GM23248 (cell line): ENCODE data around the gene FAM193A. TPM values are rescaled to one million over a fixed set of nuclear protein-coding genes. Genes with fewer than 3 reads are reported as not detected.

Experiments used
- DNase-seq: peaks from one replicate; pipeline ENCODE4 v3.0.0-alpha.2; 2015
- H2AFZ ChIP-seq: fragments of 200-600 bp; sonication (generic); 2 replicates; pipeline ENCODE4 v1.6.1; 2016; ENCODE audit warnings: antibody characterized with exemption
- H3F3A ChIP-seq: fragments of 200-600 bp; sonication (generic); 2 replicates; pipeline ENCODE4 v1.6.1; 2016; ENCODE audit warnings: mild to moderate bottlenecking, antibody characterized with exemption, mixed run types; ENCODE audit not compliant: insufficient read depth
- H3K27ac ChIP-seq: fragments of 200-600 bp; sonication (generic); 2 replicates; pipeline ENCODE4 v1.5.1; 2016; ENCODE audit warnings: mild to moderate bottlenecking
- H3K27me3 ChIP-seq: fragments of 200-600 bp; sonication (generic); replicated peaks from 2 replicates; pipeline ENCODE4 v1.6.1; 2016; ENCODE audit warnings: mild to moderate bottlenecking; ENCODE audit not compliant: insufficient read depth
- H3K36me3 ChIP-seq: fragments of 200-600 bp; sonication (generic); 2 replicates; pipeline ENCODE4 v1.6.1; 2016; ENCODE audit warnings: low read depth, mild to moderate bottlenecking
- H3K4me1 ChIP-seq: fragments of 200-600 bp; sonication (generic); 2 replicates; pipeline ENCODE4 v1.6.1; 2016; ENCODE audit warnings: mild to moderate bottlenecking; ENCODE audit not compliant: insufficient read depth
- H3K4me2 ChIP-seq: fragments of 200-600 bp; sonication (generic); one replicate; pipeline ENCODE4 v1.6.1; 2016; ENCODE audit warnings: mild to moderate bottlenecking; ENCODE audit not compliant: unreplicated experiment
- H3K4me3 ChIP-seq: fragments of 200-600 bp; sonication (generic); 2 replicates; pipeline ENCODE4 v1.5.1; 2016; ENCODE audit warnings: mild to moderate bottlenecking
- H3K79me2 ChIP-seq: fragments of 200-600 bp; sonication (generic); 2 replicates; pipeline ENCODE4 v1.6.1; 2016; ENCODE audit warnings: mild to moderate bottlenecking; ENCODE audit not compliant: insufficient read depth
- H3K9ac ChIP-seq: fragments of 200-600 bp; sonication (generic); 2 replicates; pipeline ENCODE4 v1.6.1; 2016; ENCODE audit warnings: mild to moderate bottlenecking
- H3K9me2 ChIP-seq: fragments of 200-600 bp; sonication (generic); 2 replicates; pipeline ENCODE4 v1.6.1; 2016; ENCODE audit warnings: mixed run types, mild to moderate bottlenecking, moderate library complexity; ENCODE audit not compliant: insufficient read depth
- H3K9me3 ChIP-seq: fragments of 200-600 bp; sonication (generic); one replicate; pipeline ENCODE4 v1.6.1; 2017; ENCODE audit warnings: low read depth
- H4K20me1 ChIP-seq: fragments of 200-600 bp; sonication (generic); 2 replicates; pipeline ENCODE4 v1.6.0; 2016; ENCODE audit not compliant: insufficient read depth
- EZH2 ChIP-seq: fragments of 200-600 bp; sonication (generic); IDR thresholded peaks from 2 replicates; pipeline ENCODE4 v1.6.1; 2018; ENCODE audit warnings: antibody characterized with exemption, mild to moderate bottlenecking; ENCODE audit not compliant: insufficient read depth, poor library complexity, severe bottlenecking
- EZH2phosphoT487 ChIP-seq: fragments of 200-600 bp; sonication (generic); IDR thresholded peaks from 2 replicates; pipeline ENCODE4 v1.6.1; 2018; ENCODE audit warnings: antibody characterized with exemption, moderate library complexity, mild to moderate bottlenecking, low read depth; ENCODE audit not compliant: insufficient read depth
- WGBS, 2 experiments: methylation state at CpG; one replicate each; pipeline ENCODE4 v1.1.6; 2015 to 2017; ENCODE audit warnings: low lambda C conversion rate in 2 of 2, low coverage in 1 of 2; ENCODE audit errors: missing lambda C conversion rate in 2 of 2; 5-methylcytosine and 5-hydroxymethylcytosine counted together
- in situ Hi-C: fragments of 300-500 bp; cut with MboI; formaldehyde crosslinking; loops from 2 replicates; pipeline ENCODE4 v1.15.0; 2020
- polyA plus RNA-seq: library from polyadenylated mRNA; unstranded; fragments of >200 nt; fragmentation: Nextera tagmentation; extraction: Ambion mirVana; gene quantifications from 2 replicates; pipeline ENCODE4 v1.2.1, GENCODE V29; 2016
- total RNA-seq: library from RNA; depleted of rRNA; stranded (reverse); fragments of >200 nt; shearing (Covaris generic); gene quantifications from 2 replicates; pipeline ENCODE4 v1.2.3, GENCODE V29; 2014

The FAM193A gene
- total and polyA plus RNA-seq, 2 experiments from 2014 or later, result 5.0 to 19.0 TPM

DNA sequence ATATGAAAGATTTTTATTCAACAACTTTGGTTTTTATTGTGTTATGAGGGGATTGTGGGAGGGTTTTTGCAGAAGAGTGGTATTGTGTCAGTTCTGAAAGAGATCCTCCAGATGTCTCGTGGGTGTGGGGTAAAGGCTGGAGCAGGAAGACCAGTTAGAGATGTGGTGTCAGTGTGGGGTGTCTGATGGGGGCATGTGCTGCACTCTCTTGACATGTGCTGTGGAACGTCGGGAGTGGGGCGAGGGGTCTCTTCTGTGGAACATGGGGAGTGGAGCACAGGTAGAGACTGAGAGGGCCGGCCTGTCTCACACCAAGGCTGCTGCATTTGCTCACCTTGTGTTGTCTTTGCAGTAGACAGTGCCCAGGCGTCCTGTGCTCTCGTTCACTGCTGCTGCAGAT is 37.6 kb downstream of the FAM193A start:
- Histone ChIP-seq H3K9me2 (no peaks in the 10 kb centered on the region), H3K9ac (no peak overlapping the region), H3K4me1 (no peaks in the 10 kb centered on the region), H3K36me3 (no peaks in the 10 kb centered on the region), H3K79me2 (peaks cover 100% of the 10 kb centered on the region), H3K27me3 (no peaks in the 10 kb centered on the region), H3K4me3 (no peak overlapping the region), H3K4me2 (no peak overlapping the region), H3F3A (no peaks in the 10 kb centered on the region), H3K9me3 (no peaks in the 10 kb centered on the region), H4K20me1 (peaks cover 7% of the 10 kb centered on the region; the same call in 1 of the 2 replicates), H3K27ac (no peak overlapping the region), H2AFZ (no peak overlapping the region)
- no peak for TF ChIP-seq EZH2phosphoT487
- no peak for TF ChIP-seq EZH2
- no peak for DNase-seq
- in situ Hi-C loops, result no loop called here
- WGBS, 2 experiments, result 94 to 95% methylated on average over 7 of the region's 7 CpGs

DNA sequence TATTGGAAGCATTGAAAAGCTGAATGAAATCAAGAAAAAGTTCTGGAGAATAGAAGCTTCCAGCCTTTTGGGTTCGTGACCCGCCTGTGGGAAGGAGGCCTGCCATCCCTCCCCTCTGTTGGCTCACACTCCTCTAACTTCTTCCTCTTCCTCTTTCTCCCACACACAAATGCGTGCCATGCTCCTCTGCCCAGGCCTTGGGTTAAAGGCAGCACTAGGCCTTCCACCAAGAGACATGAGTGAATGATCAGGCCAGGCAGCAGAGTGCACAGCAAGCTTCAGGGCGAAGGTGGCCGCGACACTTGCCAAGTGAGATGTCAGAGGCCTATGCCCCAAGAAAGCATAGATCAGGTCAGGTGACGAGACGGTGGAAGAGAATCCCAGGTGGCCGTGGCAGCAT is 38.4 kb downstream of the FAM193A start:
- no peaks in the 10 kb centered on the region for H3K9me3 ChIP-seq
- no peak for DNase-seq
- no peaks in the 10 kb centered on the region for H3K27me3 ChIP-seq
- H3K79me2 ChIP-seq, result peaks cover 100% of the 10 kb centered on the region
- no peaks in the 10 kb centered on the region for H3F3A ChIP-seq
- 74 to 78% methylated on average over 9 of the region's 9 CpGs for WGBS, 2 experiments
- in situ Hi-C loops, result no loop called here
- TF ChIP-seq EZH2phosphoT487, result no peak
- no peak overlapping the region for H2AFZ ChIP-seq
- no peaks in the 10 kb centered on the region for H3K4me1 ChIP-seq
- H3K36me3 ChIP-seq, result no peaks in the 10 kb centered on the region
- no peak overlapping the region for H3K27ac ChIP-seq
- no peaks in the 10 kb centered on the region for H3K9me2 ChIP-seq
- H3K9ac ChIP-seq, result no peak overlapping the region
- no peak overlapping the region for H3K4me2 ChIP-seq
- H3K4me3 ChIP-seq, result no peak overlapping the region
- peaks cover 5% of the 10 kb centered on the region; the same call in 1 of the 2 replicates for H4K20me1 ChIP-seq

DNA sequence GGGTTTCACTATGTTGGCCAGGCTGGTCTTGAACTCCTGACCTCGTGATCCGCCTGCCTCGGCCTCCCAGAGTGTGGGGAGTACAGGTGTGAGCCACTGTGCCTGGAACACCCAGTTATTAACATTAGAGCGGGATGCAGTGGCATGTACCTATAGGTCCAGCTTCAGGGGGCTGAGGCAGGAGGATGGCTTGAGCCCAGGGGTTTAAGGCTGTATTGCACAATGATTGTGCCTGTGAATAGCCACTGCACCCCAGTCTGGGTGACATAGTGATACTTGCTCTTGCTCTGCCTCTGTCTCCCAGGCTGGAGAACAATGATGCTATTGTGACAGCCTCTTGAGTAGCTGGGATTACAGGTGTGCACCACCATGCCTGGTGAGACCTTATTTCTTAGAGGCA is 39.8 kb downstream of the FAM193A start:
- peaks cover 11% of the 10 kb centered on the region; the same call in 1 of the 2 replicates for H4K20me1 ChIP-seq
- H3K4me3 ChIP-seq, result no peak overlapping the region
- H3K9me3 ChIP-seq, result no peaks in the 10 kb centered on the region
- DNase-seq, result no peak
- H3K79me2 ChIP-seq, result peaks cover 100% of the 10 kb centered on the region
- TF ChIP-seq EZH2 (no peak), EZH2phosphoT487 (no peak)
- H3F3A ChIP-seq, result no peaks in the 10 kb centered on the region
- no peak overlapping the region for H3K9ac ChIP-seq
- H3K27ac ChIP-seq, result no peak overlapping the region
- in situ Hi-C loops, result no loop called here
- WGBS, 2 experiments, result 97 to 100% methylated on average over 4 of the region's 4 CpGs
- H3K4me1 ChIP-seq, result no peaks in the 10 kb centered on the region
- no peaks in the 10 kb centered on the region for H3K27me3 ChIP-seq
- H3K36me3 ChIP-seq, result no peaks in the 10 kb centered on the region
- H3K4me2 ChIP-seq, result no peak overlapping the region
- no peak overlapping the region for H2AFZ ChIP-seq
- no peaks in the 10 kb centered on the region for H3K9me2 ChIP-seq

DNA sequence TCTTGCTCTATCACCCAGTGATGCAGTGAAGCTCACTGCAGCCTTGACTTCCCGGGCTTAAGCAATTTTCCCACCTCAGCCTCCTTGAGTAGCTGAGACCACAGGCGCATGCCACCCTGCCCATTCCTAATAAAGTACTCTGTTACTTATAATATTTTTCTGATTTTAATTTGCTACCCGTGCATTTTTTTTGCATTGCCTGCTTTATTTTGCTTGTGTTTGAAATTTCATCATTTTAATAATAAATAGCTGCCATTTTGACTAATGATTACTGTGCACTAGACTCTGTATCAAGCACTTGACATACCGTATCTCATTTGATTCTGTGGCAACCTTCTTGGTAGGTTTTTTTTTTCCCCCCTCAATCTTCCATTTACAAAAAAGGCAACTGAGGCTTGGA is 41.7 kb downstream of the FAM193A start:
- H4K20me1 ChIP-seq, result peaks cover 22% of the 10 kb centered on the region; the same call in 1 of the 2 replicates

DNA sequence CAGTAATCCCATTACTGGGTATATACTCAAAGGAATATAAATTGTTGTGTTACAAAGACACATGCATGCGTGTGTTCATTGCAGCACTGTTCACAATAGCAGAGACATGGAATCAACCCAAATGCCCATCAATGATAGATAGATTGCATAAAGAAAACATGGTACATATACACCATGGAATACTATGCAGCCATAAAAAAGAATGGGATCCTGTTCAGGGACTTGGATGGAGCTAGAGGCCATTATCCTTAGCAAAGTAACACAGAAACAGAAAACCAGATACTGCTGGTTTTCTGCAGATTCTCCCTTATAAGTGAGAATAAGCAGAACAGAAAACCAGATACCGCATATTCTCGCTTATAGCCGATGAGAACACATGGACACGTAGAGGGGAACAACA is 43.5 kb downstream of the FAM193A start:
- 89 to 93% methylated on average over 5 of the region's 5 CpGs for WGBS, 2 experiments
- Histone ChIP-seq H3K9ac (no peak overlapping the region), H3K9me3 (no peaks in the 10 kb centered on the region)

More for the DNA sequence above, 41.7 kb downstream of the FAM193A start:
- no peaks in the 10 kb centered on the region for H3K9me2 ChIP-seq
- peaks cover 4% of the 10 kb centered on the region for H3K4me1 ChIP-seq
- H3K4me3 ChIP-seq, result no peak overlapping the region
- no peaks in the 10 kb centered on the region for H3K9me3 ChIP-seq
- in situ Hi-C loops, result no loop called here
- WGBS, 2 experiments, result 67 to 70% methylated on average over 4 of the region's 4 CpGs
- no peak for DNase-seq
- H3K79me2 ChIP-seq, result peaks cover 100% of the 10 kb centered on the region
- no peak overlapping the region for H3K27ac ChIP-seq
- H3K36me3 ChIP-seq, result no peaks in the 10 kb centered on the region
- peaks cover 13% of the 10 kb centered on the region; the same call in 1 of the 2 replicates for H3F3A ChIP-seq
- H3K9ac ChIP-seq, result no peak overlapping the region
- no peaks in the 10 kb centered on the region for H3K27me3 ChIP-seq
- H2AFZ ChIP-seq, result no peak overlapping the region
- TF ChIP-seq EZH2phosphoT487, result no peak
- no peak for TF ChIP-seq EZH2
- H3K4me2 ChIP-seq, result no peak overlapping the region

More for the DNA sequence above, 43.5 kb downstream of the FAM193A start:
- no peak for TF ChIP-seq EZH2phosphoT487
- no peak for TF ChIP-seq EZH2
- peaks cover 29% of the 10 kb centered on the region; the same call in 1 of the 2 replicates for H4K20me1 ChIP-seq
- H3K9me2 ChIP-seq, result no peaks in the 10 kb centered on the region
- in situ Hi-C loops, result no loop called here
- H3K4me1 ChIP-seq, result peaks cover 14% of the 10 kb centered on the region
- no peaks in the 10 kb centered on the region for H3K36me3 ChIP-seq
- peaks cover 21% of the 10 kb centered on the region; the same call in 1 of the 2 replicates for H3F3A ChIP-seq
- no peak for DNase-seq
- H3K79me2 ChIP-seq, result peaks cover 100% of the 10 kb centered on the region
- H2AFZ ChIP-seq, result no peak overlapping the region
- no peak overlapping the region for H3K27ac ChIP-seq
- no peak overlapping the region for H3K4me3 ChIP-seq
- no peaks in the 10 kb centered on the region for H3K27me3 ChIP-seq
- H3K4me2 ChIP-seq, result no peak overlapping the region
